MM.1S (cell line): ENCODE data around the gene TMEM209.

Experiments used
- CTCF ChIP-seq: fragments of 300-600 bp; sonication (generic); IDR thresholded peaks from 2 replicates; pipeline ENCODE4 v1.5.1; 2016; ENCODE audit warnings: antibody characterized with exemption, low read length, mixed read lengths
- EZH2 ChIP-seq: fragments of 300-600 bp; sonication (generic); optimal IDR thresholded peaks from 2 replicates; pipeline ENCODE3; 2017; ENCODE audit warnings: low read depth, mild to moderate bottlenecking, antibody characterized with exemption, low read length, mixed read lengths

DNA sequence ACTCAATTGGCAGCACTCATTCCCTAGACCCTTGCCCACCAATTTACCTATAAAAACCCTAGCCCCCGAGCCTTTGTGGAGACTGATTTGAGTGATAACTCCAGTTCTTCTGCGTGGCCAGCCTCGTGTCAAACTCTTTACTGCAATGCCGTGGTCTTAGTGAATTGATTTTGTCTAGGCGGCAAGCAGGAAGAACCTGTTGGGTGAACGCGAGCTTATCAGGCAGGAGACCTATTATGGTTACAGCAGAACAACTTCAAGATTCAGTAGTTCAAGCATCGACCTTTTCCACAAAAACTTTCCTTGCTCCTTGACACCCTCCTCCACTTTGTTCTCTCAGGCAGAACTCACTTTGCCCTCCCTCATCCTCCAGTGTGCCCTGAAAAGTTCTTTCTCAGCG is 14.7 kb upstream of the TMEM209 start:
- no peak for TF ChIP-seq EZH2
- TF ChIP-seq CTCF = no peak
